ENCODE results near the gene SEMG2. TPM values are rescaled to one million over a fixed set of nuclear protein-coding genes. Genes with fewer than 3 reads are reported as not detected.

SEMG2 gene
- total and polyA plus RNA-seq, 2 of the 13 experiments (the other 11 are each of a cell fraction or from before 2014, with no cell fraction given): not detected

DNA sequence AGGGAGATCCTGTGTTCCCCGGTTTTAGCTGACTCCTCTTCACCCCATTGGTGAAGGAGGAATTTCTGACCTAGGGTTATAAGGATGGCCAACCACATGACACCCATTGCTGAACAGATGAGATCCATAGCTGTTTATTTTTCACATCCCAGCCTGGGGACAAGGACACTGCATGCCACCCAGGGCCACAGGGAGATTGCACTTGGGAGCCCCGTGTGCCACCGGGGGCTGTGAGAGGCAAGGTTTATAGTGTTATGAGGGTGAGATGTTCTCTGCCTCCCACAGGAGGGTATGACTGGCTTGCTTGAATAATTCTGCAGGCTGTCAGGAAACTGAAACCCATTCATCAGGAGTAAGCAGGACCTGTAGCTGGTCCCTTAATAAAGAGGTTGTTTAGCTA is 47.9 kb downstream of the SEMG2 start:
- H3K4me3 ChIP-seq (replicated peaks in 1 of 3; ENCODE audit: insufficient read depth in 1 of 3, low read depth in 2 of 3, low read length in 3 of 3): no peak overlapping the region
- H3K27ac ChIP-seq (ENCODE audit: extremely low read length, insufficient read depth, low read length): no peak overlapping the region
- ChIA-PET POLR2A (no interaction called here), CTCF (ENCODE audit: low intra/inter-chr PET ratio, low total read pairs) (no interaction called here)
- no peaks in the 10 kb centered on the region for H4K20me1 ChIP-seq (ENCODE audit: insufficient read depth, low read length)
- BruUV-seq (replicated peaks): no TSS peak
- no peak for TF ChIP-seq SRSF9 (IDR thresholded peaks at IDR 0.05; ENCODE audit: borderline replicate concordance, insufficient read depth, low read depth, low read length, poor library complexity, severe bottlenecking)
- no peak for TF ChIP-seq SNAPC2 (CRISPR knock-in tag; IDR thresholded peaks at IDR 0.05)
- TF ChIP-seq NFYC (CRISPR knock-in tag; IDR thresholded peaks at IDR 0.05): no peak
- no peak for TF ChIP-seq ZNF263 (CRISPR knock-in tag; IDR thresholded peaks at IDR 0.05)
- TF ChIP-seq, protein P1, sequence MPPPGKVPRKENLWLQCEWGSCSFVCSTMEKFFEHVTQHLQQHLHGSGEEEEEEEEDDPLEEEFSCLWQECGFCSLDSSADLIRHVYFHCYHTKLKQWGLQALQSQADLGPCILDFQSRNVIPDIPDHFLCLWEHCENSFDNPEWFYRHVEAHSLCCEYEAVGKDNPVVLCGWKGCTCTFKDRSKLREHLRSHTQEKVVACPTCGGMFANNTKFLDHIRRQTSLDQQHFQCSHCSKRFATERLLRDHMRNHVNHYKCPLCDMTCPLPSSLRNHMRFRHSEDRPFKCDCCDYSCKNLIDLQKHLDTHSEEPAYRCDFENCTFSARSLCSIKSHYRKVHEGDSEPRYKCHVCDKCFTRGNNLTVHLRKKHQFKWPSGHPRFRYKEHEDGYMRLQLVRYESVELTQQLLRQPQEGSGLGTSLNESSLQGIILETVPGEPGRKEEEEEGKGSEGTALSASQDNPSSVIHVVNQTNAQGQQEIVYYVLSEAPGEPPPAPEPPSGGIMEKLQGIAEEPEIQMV (CRISPR knock-in tag; IDR thresholded peaks at IDR 0.05; ENCODE audit: low read depth): no peak
- TF ChIP-seq PAWR (CRISPR knock-in tag; IDR thresholded peaks at IDR 0.05; ENCODE audit: borderline replicate concordance): no peak
- no peak for TF ChIP-seq SALL1 (CRISPR knock-in tag; IDR thresholded peaks at IDR 0.05)
- no peak for TF ChIP-seq TOE1 (CRISPR knock-in tag; IDR thresholded peaks at IDR 0.05)
- TF ChIP-seq NR1H2 (CRISPR knock-in tag; IDR thresholded peaks at IDR 0.05; ENCODE audit: borderline replicate concordance, low read depth): no peak
- TF ChIP-seq, protein P2, sequence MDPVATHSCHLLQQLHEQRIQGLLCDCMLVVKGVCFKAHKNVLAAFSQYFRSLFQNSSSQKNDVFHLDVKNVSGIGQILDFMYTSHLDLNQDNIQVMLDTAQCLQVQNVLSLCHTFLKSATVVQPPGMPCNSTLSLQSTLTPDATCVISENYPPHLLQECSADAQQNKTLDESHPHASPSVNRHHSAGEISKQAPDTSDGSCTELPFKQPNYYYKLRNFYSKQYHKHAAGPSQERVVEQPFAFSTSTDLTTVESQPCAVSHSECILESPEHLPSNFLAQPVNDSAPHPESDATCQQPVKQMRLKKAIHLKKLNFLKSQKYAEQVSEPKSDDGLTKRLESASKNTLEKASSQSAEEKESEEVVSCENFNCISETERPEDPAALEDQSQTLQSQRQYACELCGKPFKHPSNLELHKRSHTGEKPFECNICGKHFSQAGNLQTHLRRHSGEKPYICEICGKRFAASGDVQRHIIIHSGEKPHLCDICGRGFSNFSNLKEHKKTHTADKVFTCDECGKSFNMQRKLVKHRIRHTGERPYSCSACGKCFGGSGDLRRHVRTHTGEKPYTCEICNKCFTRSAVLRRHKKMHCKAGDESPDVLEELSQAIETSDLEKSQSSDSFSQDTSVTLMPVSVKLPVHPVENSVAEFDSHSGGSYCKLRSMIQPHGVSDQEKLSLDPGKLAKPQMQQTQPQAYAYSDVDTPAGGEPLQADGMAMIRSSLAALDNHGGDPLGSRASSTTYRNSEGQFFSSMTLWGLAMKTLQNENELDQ (CRISPR knock-in tag; IDR thresholded peaks at IDR 0.05; ENCODE audit: borderline replicate concordance): no peak
- TF ChIP-seq, protein P3, sequence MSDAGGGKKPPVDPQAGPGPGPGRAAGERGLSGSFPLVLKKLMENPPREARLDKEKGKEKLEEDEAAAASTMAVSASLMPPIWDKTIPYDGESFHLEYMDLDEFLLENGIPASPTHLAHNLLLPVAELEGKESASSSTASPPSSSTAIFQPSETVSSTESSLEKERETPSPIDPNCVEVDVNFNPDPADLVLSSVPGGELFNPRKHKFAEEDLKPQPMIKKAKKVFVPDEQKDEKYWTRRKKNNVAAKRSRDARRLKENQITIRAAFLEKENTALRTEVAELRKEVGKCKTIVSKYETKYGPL (CRISPR knock-in tag; IDR thresholded peaks at IDR 0.05): no peak
- no peak for TF ChIP-seq HNRNPH1 (optimal IDR thresholded peaks at IDR 0.05; ENCODE audit: low read depth, low read length)
- TF ChIP-seq ZNF3 (CRISPR knock-in tag; IDR thresholded peaks at IDR 0.05): no peak
- TF ChIP-seq ZNF781 (CRISPR knock-in tag; IDR thresholded peaks at IDR 0.05; ENCODE audit: borderline replicate concordance, not compliant biosample characterization): no peak
- TF ChIP-seq, protein P4, sequence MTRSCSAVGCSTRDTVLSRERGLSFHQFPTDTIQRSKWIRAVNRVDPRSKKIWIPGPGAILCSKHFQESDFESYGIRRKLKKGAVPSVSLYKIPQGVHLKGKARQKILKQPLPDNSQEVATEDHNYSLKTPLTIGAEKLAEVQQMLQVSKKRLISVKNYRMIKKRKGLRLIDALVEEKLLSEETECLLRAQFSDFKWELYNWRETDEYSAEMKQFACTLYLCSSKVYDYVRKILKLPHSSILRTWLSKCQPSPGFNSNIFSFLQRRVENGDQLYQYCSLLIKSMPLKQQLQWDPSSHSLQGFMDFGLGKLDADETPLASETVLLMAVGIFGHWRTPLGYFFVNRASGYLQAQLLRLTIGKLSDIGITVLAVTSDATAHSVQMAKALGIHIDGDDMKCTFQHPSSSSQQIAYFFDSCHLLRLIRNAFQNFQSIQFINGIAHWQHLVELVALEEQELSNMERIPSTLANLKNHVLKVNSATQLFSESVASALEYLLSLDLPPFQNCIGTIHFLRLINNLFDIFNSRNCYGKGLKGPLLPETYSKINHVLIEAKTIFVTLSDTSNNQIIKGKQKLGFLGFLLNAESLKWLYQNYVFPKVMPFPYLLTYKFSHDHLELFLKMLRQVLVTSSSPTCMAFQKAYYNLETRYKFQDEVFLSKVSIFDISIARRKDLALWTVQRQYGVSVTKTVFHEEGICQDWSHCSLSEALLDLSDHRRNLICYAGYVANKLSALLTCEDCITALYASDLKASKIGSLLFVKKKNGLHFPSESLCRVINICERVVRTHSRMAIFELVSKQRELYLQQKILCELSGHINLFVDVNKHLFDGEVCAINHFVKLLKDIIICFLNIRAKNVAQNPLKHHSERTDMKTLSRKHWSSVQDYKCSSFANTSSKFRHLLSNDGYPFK (CRISPR knock-in tag; IDR thresholded peaks at IDR 0.05; ENCODE audit: borderline replicate concordance): no peak
- DNase-seq (ENCODE audit: low spot score): no peak
- H3K36me3 ChIP-seq (replicated peaks in 1 of 2; ENCODE audit: control insufficient read depth in 1 of 2, insufficient read depth in 2 of 2, low read length in 2 of 2): no peaks in the 10 kb centered on the region
- H3K79me2 ChIP-seq (ENCODE audit: insufficient read depth, low read length): no peaks in the 10 kb centered on the region
- no peaks in the 10 kb centered on the region for H3K9me3 ChIP-seq (ENCODE audit: low read length)
- no peak overlapping the region for H3K4me2 ChIP-seq (ENCODE audit: low read depth, low read length)
- no peak overlapping the region for H3K9ac ChIP-seq (ENCODE audit: insufficient read depth, low read depth, low read length)
- ATAC-seq: no peak
- intact Hi-C loops (cut with micrococcal nuclease; ENCODE audit: unreplicated experiment): no loop called here
- in situ Hi-C loops (cut with HindIII; ENCODE audit: extremely low pct_ligation_motif_present, low pct_unique_long_range_greater_than_20kb): no loop called here
- no peak overlapping the region for H2AFZ ChIP-seq (ENCODE audit: low read length)
- FAIRE-seq: no peak
- H3K27me3 ChIP-seq (ENCODE audit: control insufficient read depth in 1 of 2, insufficient read depth in 2 of 2, low read length in 2 of 2): peaks cover 0 to 28% of the 10 kb centered on the region in 2 experiments; a peak in 3 of 5 replicates
- no peaks in the 10 kb centered on the region for H3K4me1 ChIP-seq (ENCODE audit: insufficient read depth, low read length)
- WGBS (ENCODE audit: low lambda C conversion rate): 0% methylated on average over 3 of the region's 3 CpGs
